Mesendoderm (in vitro differentiated cells): ENCODE data around the gene FANCG. TPM values are rescaled to one million over a fixed set of nuclear protein-coding genes. Genes with fewer than 3 reads are reported as not detected.
A peak's percentile ranks its signal among the peaks of the same experiment; 100 is the strongest.

Source experiments
- DNase-seq: peaks from one replicate; pipeline ENCODE4 v3.0.0; 2013
- H2AK5ac ChIP-seq: 2 replicates; pipeline ENCODE4 v1.6.1; 2013; ENCODE audit warnings: low read length, inconsistent platforms
- H2BK120ac ChIP-seq: 2 replicates; pipeline ENCODE4 v1.6.1; 2013; ENCODE audit warnings: low read depth, mild to moderate bottlenecking, low read length, moderate library complexity, mixed read lengths
- H2BK15ac ChIP-seq: replicated peaks from 2 replicates; pipeline ENCODE4 v1.6.1; 2013; ENCODE audit warnings: low read depth, mild to moderate bottlenecking, moderate library complexity
- H2BK5ac ChIP-seq: 2 replicates; pipeline ENCODE4 v1.6.1; 2013; ENCODE audit warnings: low read length, inconsistent platforms
- H3K18ac ChIP-seq: 2 replicates; pipeline ENCODE4 v1.6.1; 2013; ENCODE audit warnings: mild to moderate bottlenecking, low read length, mixed read lengths
- H3K23ac ChIP-seq: one replicate; pipeline ENCODE4 v1.6.1; 2013; ENCODE audit warnings: low read length
- H3K27ac ChIP-seq: 2 replicates; pipeline ENCODE4 v1.5.1; 2013; ENCODE audit warnings: low read depth, mild to moderate bottlenecking, inconsistent platforms, low read length, moderate library complexity
- H3K27me3 ChIP-seq: 2 replicates; pipeline ENCODE4 v1.6.1; 2013; ENCODE audit warnings: low read length, control low read depth, mild to moderate bottlenecking, inconsistent platforms; ENCODE audit not compliant: insufficient read depth, poor library complexity
- H3K36me3 ChIP-seq: 2 replicates; pipeline ENCODE4 v1.6.1; 2013; ENCODE audit warnings: low read length, inconsistent platforms; ENCODE audit not compliant: control insufficient read depth, insufficient read depth
- H3K4ac ChIP-seq: one replicate; pipeline ENCODE4 v1.6.1; 2013; ENCODE audit warnings: low read depth, mild to moderate bottlenecking, low read length, moderate library complexity
- H3K4me1 ChIP-seq: 2 replicates; pipeline ENCODE4 v1.6.1; 2013; ENCODE audit warnings: low read depth, low read length, inconsistent platforms; ENCODE audit not compliant: control insufficient read depth
- H3K4me2 ChIP-seq: 2 replicates; pipeline ENCODE4 v1.6.1; 2013; ENCODE audit warnings: low read length
- H3K4me3 ChIP-seq: 2 replicates; pipeline ENCODE4 v1.5.1; 2013; ENCODE audit warnings: mild to moderate bottlenecking, low read length
- H3K56ac ChIP-seq: one replicate; pipeline ENCODE4 v1.6.1; 2013; ENCODE audit warnings: low read length
- H3K79me1 ChIP-seq: 2 replicates; pipeline ENCODE4 v1.6.1; 2013; ENCODE audit warnings: low read length, inconsistent platforms
- H3K79me2 ChIP-seq: 2 replicates; pipeline ENCODE4 v1.6.1; 2013; ENCODE audit warnings: mild to moderate bottlenecking, low read length; ENCODE audit not compliant: control insufficient read depth, insufficient read depth
- H3K9ac ChIP-seq: 2 replicates; pipeline ENCODE4 v1.6.1; 2013; ENCODE audit warnings: low read length, inconsistent platforms
- H4K5ac ChIP-seq: one replicate; pipeline ENCODE4 v1.6.1; 2013; ENCODE audit warnings: low read length
- H4K8ac ChIP-seq: one replicate; pipeline ENCODE4 v1.6.1; 2013; ENCODE audit warnings: low read depth, mild to moderate bottlenecking, control low read depth, low read length, moderate library complexity
- WGBS: extraction: QIAGEN DNeasy Blood & Tissue Kit; methylation state at CpG from one replicate; pipeline ENCODE4 v1.1.7; 2013; ENCODE audit warnings: low lambda C conversion rate, missing lambda C conversion rate; ENCODE audit not compliant: insufficient coverage; ENCODE audit errors: extremely low coverage; 5-methylcytosine and 5-hydroxymethylcytosine counted together
- small RNA-seq: library from polyadenylated mRNA; stranded (forward); fragments of <200 nt; extraction: miRNeasy Mini kit (QIAGEN cat#:217004); gene quantifications from one replicate; pipeline ENCODE3, GENCODE V24; 2013; ENCODE audit not compliant: insufficient read depth

FANCG gene

GRCh38 chr9:35027860-35028259 is 51.9 kb downstream of the FANCG start:
- H2BK5ac ChIP-seq, result peak overlapping the region; percentile 63
- no peak overlapping the region for H4K8ac ChIP-seq
- peak overlapping the region; percentile 85 for H3K18ac ChIP-seq
- no peak overlapping the region for H3K4ac ChIP-seq
- H2BK15ac ChIP-seq, result no peak overlapping the region
- H3K56ac ChIP-seq, result peak overlapping the region; percentile 8
- no peak overlapping the region for H3K9ac ChIP-seq
- H4K5ac ChIP-seq, result no peak overlapping the region
- H3K79me1 ChIP-seq, result no peaks in the 10 kb centered on the region
- H3K27me3 ChIP-seq, result no peaks in the 10 kb centered on the region
- H2BK120ac ChIP-seq, result peak overlapping the region; percentile 74
- no peak overlapping the region for H3K23ac ChIP-seq
- H2AK5ac ChIP-seq, result no peak overlapping the region
- H3K79me2 ChIP-seq, result no peaks in the 10 kb centered on the region
- H3K36me3 ChIP-seq, result no peaks in the 10 kb centered on the region
- H3K4me3 ChIP-seq, result no peak overlapping the region
- WGBS, result no CpG with 5 or more reads among the region's 1 CpG
- H3K4me2 ChIP-seq, result no peak overlapping the region
- peak; percentile 73 for DNase-seq
- peak overlapping the region; percentile 71 for H3K27ac ChIP-seq
- H3K4me1 ChIP-seq, result no peaks in the 10 kb centered on the region

- Histone ChIP-seq H2AK5ac (no peak overlapping the region), H3K9ac (no peak overlapping the region), H3K27ac (peak overlapping the region; percentile 71), H3K4me2 (no peak overlapping the region), H2BK120ac (peak overlapping the region; percentile 74), H4K8ac (peak overlapping the region; percentile 99), H3K27me3 (no peaks in the 10 kb centered on the region), H3K18ac (peak overlapping the region; percentile 85), H3K79me2 (no peaks in the 10 kb centered on the region), H3K79me1 (no peaks in the 10 kb centered on the region), H3K4ac (peak overlapping the region; percentile 66), H3K4me1 (no peaks in the 10 kb centered on the region), H2BK15ac (no peak overlapping the region), H3K36me3 (no peaks in the 10 kb centered on the region), H3K23ac (no peak overlapping the region), H3K56ac (peak overlapping the region; percentile 8), H2BK5ac (peak overlapping the region; percentile 63), H3K4me3 (no peak overlapping the region), H4K5ac (no peak overlapping the region)
- DNase-seq, result no peak
- no CpG with 5 or more reads among the region's 1 CpG for WGBS
These were observed 52.4 kb downstream of the FANCG start for GRCh38 chr9:35027374-35027773.

- no peak overlapping the region for H3K4me2 ChIP-seq
- H2BK120ac ChIP-seq, result no peak overlapping the region
- H3K79me1 ChIP-seq, result no peaks in the 10 kb centered on the region
- no peak overlapping the region for H2AK5ac ChIP-seq
- no peak overlapping the region for H3K4ac ChIP-seq
- H3K23ac ChIP-seq, result no peak overlapping the region
- H3K18ac ChIP-seq, result peak overlapping the region; percentile 47
- H3K56ac ChIP-seq, result peak overlapping the region; percentile 6
- no CpG with 5 or more reads among the region's 3 CpGs for WGBS
- peak; percentile 90 for DNase-seq
- no peaks in the 10 kb centered on the region for H3K79me2 ChIP-seq
- H3K9ac ChIP-seq, result no peak overlapping the region
- peak overlapping the region; percentile 76 for H2BK5ac ChIP-seq
- H3K27me3 ChIP-seq, result no peaks in the 10 kb centered on the region
- peak overlapping the region; percentile 92 for H3K27ac ChIP-seq
- H2BK15ac ChIP-seq, result no peak overlapping the region
- no peak overlapping the region for H4K8ac ChIP-seq
- H3K36me3 ChIP-seq, result no peaks in the 10 kb centered on the region
- H3K4me1 ChIP-seq, result no peaks in the 10 kb centered on the region
- H4K5ac ChIP-seq, result no peak overlapping the region
- no peak overlapping the region for H3K4me3 ChIP-seq
These were observed 53.1 kb downstream of the FANCG start for GRCh38 chr9:35026671-35027070.

Small RNAs within 50 kb of the gene (small RNA-seq; reads per million reads assigned to genes)
- gene RN7SL338P, result not detected
